Measurements from ENCODE around the gene GLIS1. TPM values are rescaled to one million over a fixed set of nuclear protein-coding genes. Genes with fewer than 3 reads are reported as not detected.

Gene GLIS1
- total RNA-seq, 2 experiments from 2014 or later = not detected

GRCh38 chr1:53595906-53596305, 143.1 kb downstream of the GLIS1 start:
- no peaks in the 10 kb centered on the region for H3K9me3 Mint-ChIP-seq
- no peak for DNase-seq
- H3K36me3 Mint-ChIP-seq (ENCODE audit: low read depth) = no peaks in the 10 kb centered on the region
- no peak for ATAC-seq
- CTCF ChIA-PET = no interaction called here
- no peak overlapping the region for H3K27ac Mint-ChIP-seq
- intact Hi-C loops (cut with micrococcal nuclease) = no loop called here
- H3K27me3 Mint-ChIP-seq = no peaks in the 10 kb centered on the region
- H3K4me1 Mint-ChIP-seq (ENCODE audit: low read depth) = peaks cover 6% of the 10 kb centered on the region
- H3K4me3 Mint-ChIP-seq = no peak overlapping the region
- POLR2A ChIA-PET = no interaction called here
- no peak for TF ChIP-seq CTCF (IDR thresholded peaks at IDR 0.05)

DNA sequence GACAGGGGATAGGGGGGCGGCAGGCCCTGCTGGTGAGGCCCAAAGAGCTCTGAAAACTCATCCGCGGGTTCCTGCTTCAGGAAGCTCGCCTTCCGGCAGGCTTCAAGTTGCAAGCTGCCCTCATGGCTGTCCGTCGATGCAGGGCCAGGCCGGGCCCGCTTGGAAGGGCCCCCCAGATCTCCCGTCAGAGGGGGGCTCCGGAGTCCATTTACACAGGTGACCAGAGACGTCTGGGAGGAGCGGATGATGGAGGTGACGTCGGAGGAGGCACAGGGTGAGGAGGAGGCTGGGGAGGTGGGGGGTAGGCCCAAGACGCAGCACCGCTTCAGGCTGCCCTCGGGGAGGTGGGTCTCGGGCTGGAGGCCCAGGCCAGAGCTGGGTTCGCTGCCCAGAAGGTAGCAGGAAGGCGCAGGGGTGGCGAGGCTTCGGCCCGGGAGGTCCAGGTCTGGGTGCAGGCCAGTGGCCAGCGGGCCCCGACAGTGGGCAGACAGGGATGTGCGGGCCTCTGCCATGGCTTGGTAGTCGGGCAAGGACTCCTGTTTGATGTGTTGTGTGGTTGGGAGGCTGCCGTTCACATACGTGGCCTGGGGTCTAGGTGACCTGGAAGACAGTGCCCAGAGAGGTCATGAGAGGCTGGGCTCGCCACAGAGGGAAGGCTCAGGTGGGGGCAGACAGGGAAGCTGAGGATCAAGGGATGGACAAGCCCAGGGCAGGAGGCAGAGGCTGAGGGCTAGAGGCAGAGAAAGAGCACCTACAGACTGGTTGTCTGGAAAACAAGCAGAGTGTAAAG, 144.4 kb downstream of the GLIS1 start:
- intact Hi-C loops (cut with micrococcal nuclease) = no loop called here
- H3K27me3 Mint-ChIP-seq = no peaks in the 10 kb centered on the region
- no peaks in the 10 kb centered on the region for H3K36me3 Mint-ChIP-seq (ENCODE audit: low read depth)
- no peak for TF ChIP-seq CTCF (IDR thresholded peaks at IDR 0.05)
- no peak overlapping the region for H3K27ac Mint-ChIP-seq
- ATAC-seq (no peak), DNase-seq (no peak)
- no peaks in the 10 kb centered on the region for H3K9me3 Mint-ChIP-seq
- ChIA-PET CTCF (interaction anchor here (1.0 kb wide), 1 partner anchor 109 kb away, joined by 5 read pairs; no protein-coding TSS in a partner anchor), POLR2A (no interaction called here)
- H3K4me3 Mint-ChIP-seq = no peak overlapping the region
- no peaks in the 10 kb centered on the region for H3K4me1 Mint-ChIP-seq (ENCODE audit: low read depth)

DNA sequence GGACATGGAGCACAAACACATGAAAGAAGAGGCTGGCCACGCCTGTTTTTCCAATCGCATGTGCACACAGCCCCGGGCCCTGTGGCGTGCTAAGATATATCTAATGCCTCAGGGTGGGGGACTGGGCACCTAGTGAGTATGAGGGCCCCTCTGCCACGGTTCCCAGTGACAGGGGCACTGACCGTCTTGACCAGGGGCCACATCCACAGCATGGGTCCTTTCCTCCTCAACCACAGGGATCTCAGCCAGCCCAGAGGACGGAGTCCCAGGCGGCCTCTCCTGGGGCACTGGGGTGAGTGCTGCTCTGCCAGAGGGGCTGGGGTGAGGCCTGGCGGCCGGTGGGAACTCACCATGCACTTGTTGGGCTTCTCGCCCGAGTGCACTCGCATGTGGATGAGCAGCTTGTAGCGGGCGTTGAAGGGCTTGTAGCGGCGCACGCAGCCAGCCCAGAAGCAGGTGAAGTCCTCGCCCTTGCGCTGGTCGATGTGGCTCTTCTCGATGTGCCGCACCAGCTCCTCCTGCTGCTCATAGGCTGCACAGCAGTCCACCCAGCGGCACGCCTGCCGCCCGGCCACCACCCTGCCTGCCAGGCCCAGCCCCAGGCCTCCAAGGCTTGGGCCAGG, 145.1 kb downstream of the GLIS1 start:
- ATAC-seq (peak; percentile 42), DNase-seq (peak; percentile 15)
- ChIA-PET CTCF (interaction anchor here (1.0 kb wide), 1 partner anchor 109 kb away, joined by 5 read pairs; no protein-coding TSS in a partner anchor), POLR2A (no interaction called here)
- H3K27ac Mint-ChIP-seq = no peak overlapping the region
- TF ChIP-seq CTCF (IDR thresholded peaks at IDR 0.05) = no peak
- no peaks in the 10 kb centered on the region for H3K9me3 Mint-ChIP-seq
- H3K27me3 Mint-ChIP-seq = no peaks in the 10 kb centered on the region
- no peaks in the 10 kb centered on the region for H3K36me3 Mint-ChIP-seq (ENCODE audit: low read depth)
- intact Hi-C loops (cut with micrococcal nuclease) = no loop called here
- H3K4me3 Mint-ChIP-seq = no peak overlapping the region
- H3K4me1 Mint-ChIP-seq (ENCODE audit: low read depth) = no peaks in the 10 kb centered on the region

GRCh38 chr1:53592985-53593757, 145.8 kb downstream of the GLIS1 start:
- no peak for TF ChIP-seq CTCF (IDR thresholded peaks at IDR 0.05)
- H3K9me3 Mint-ChIP-seq = no peaks in the 10 kb centered on the region
- H3K27ac Mint-ChIP-seq = no peak overlapping the region
- ATAC-seq (no peak), DNase-seq (no peak)
- no peaks in the 10 kb centered on the region for H3K27me3 Mint-ChIP-seq
- CTCF ChIA-PET = interaction anchor here (0.9 to 1.4 kb wide), 2 partner anchors 161 to 169 kb away, joined by 3 read pairs; no protein-coding TSS in a partner anchor
- intact Hi-C loops (cut with micrococcal nuclease) = no loop called here
- no peak overlapping the region for H3K4me3 Mint-ChIP-seq
- no peaks in the 10 kb centered on the region for H3K36me3 Mint-ChIP-seq (ENCODE audit: low read depth)
- POLR2A ChIA-PET = no interaction called here
- H3K4me1 Mint-ChIP-seq (ENCODE audit: low read depth) = no peaks in the 10 kb centered on the region

Measured in activated CD8-positive, alpha-beta T cell treated with anti-CD3 and anti-CD28 coated beads for 36 hours (primary cell).